SU-DHL-6 (cell line): ENCODE data around the gene PCSK2.

Experiments
- CTCF ChIP-seq: fragments of 200-600 bp; sonication (generic); IDR thresholded peaks from one replicate; pipeline ENCODE4 v1.5.1; 2017; ENCODE audit warnings: antibody characterized with exemption, mild to moderate bottlenecking, low read length, moderate library complexity; ENCODE audit not compliant: insufficient read depth, poor library complexity, severe bottlenecking
- EZH2phosphoT487 ChIP-seq: fragments of 200-600 bp; sonication (generic), shearing (Covaris generic); conservative IDR thresholded peaks from 2 replicates; pipeline ENCODE4 v1.6.1; 2018; ENCODE audit warnings: mild to moderate bottlenecking, antibody characterized with exemption, low read length, moderate library complexity, mixed read lengths

GRCh38 chr20:17507032-17507431, 280.2 kb downstream of the PCSK2 start:
- TF ChIP-seq CTCF (no peak), EZH2phosphoT487 (no peak)
